GM18526 (cell line): ENCODE data around the gene KCNT1.

Source experiments
- POLR2A ChIP-seq: IDR thresholded peaks from 3 replicates; pipeline ENCODE4 v1.6.1; 2011; ENCODE audit not compliant: insufficient read length; ENCODE audit errors: extremely low read depth

The KCNT1 gene

GRCh38 chr9:135779571-135779970, 77.6 kb downstream of the KCNT1 start:
- TF ChIP-seq POLR2A, result no peak

GRCh38 chr9:135780086-135780485, 78.1 kb downstream of the KCNT1 start:
- no peak for TF ChIP-seq POLR2A

- no peak for TF ChIP-seq POLR2A
Measured at GRCh38 chr9:135780626-135781025, 78.6 kb downstream of the KCNT1 start.

DNA sequence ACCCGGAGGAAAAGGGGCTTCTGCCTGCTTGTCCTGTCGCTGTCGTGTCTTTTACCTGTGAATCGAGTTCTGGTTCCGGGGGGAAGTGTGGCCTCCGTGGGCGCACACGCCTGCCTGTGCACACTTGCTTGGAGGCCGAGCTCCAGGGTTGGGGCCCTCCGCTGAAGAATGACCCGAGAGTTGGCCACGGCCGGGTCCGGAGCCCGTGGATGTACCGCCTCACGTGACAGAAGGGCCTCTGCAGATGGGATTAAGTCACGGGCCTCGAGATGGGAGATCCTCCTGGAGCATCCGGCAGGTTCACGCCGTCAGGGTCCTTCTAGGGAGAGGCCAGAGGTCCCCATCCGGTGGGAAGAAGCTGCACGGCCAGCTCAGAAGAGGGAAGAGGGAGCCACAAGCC, 81.0 kb downstream of the KCNT1 start:
- TF ChIP-seq POLR2A, result no peak

DNA sequence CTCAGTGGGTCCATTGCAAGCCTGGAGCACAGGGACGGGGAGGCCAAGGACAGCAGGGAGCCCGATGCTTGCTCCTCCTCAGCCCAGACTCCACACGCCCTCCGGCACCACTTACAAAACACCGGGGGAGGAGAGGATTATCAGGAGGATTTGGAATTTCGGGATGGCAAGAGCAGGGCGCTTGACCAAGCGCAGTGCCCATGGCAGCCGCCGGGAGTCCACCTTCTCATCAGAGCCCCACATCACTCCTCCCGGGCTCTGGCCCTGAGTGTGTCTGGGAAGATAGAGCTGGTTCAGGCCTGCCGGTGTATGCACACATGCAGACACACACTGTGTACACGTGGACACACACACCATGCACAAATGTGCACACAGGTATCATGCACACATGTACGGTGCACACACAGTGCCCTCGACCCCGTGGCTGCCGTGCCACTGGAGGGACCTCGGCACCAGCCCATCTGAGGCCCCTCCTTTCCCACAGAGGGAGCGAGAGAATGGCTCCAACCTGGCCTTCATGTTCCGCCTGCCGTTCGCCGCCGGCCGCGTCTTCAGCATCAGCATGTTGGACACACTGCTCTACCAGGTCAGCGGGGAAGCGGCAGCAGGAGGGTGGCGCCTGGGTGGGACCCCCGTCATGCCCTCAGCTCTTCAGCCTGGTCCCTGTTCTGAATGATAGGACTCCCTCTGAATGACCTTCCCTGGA, 81.7 kb downstream of the KCNT1 start:
- TF ChIP-seq POLR2A, result no peak

DNA sequence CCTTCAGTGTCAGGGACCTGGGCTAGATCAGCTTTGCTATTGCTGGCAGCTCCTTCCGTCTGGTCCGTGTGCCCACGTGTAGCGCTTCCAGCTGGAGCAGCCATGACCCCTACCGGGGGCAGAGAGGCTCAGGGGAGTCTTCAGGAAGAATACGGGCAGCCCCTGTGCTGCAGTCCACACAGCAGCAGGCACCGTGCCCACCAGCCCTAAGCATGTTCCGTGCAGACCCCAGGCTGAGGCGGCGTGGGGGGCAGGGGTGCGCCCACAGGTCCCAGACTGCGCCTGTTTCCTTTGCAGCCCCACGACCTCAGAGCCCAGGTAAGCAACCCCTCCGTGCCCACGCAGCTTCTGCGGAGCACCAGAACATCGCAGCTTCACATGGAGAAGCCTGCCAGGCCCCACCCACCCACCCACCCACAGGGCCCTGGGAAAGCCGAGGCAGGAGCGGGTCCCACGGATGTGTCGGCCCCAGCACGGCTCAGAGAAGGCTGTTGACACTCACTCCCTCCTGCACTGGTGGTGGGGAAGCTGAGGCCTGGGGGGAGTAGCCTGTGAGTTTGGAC, 83.1 kb downstream of the KCNT1 start:
- TF ChIP-seq POLR2A, result no peak

DNA sequence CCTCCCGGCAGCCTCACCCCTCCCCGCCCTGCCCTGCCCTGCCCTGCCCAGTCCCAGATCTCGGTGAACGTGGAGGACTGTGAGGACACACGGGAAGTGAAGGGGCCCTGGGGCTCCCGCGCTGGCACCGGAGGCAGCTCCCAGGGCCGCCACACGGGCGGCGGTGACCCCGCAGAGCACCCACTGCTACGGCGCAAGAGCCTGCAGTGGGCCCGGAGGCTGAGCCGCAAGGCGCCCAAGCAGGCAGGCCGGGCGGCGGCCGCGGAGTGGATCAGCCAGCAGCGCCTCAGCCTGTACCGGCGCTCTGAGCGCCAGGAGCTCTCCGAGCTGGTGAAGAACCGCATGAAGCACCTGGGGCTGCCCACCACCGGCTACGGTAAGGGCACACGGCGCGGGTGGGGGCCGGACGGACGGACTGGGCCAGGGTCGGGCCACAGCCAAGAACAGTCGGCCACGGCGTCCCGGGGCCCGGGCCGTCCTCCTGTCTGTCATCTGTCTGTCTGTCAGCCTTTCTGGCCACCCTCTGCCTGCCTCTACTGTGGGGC, 84.2 kb downstream of the KCNT1 start:
- TF ChIP-seq POLR2A, result no peak

- TF ChIP-seq POLR2A, result no peak
Measured at GRCh38 chr9:135787317-135787716, 85.3 kb downstream of the KCNT1 start.

GRCh38 chr9:135787776-135788575, 86.0 kb downstream of the KCNT1 start:
- no peak for TF ChIP-seq POLR2A

DNA sequence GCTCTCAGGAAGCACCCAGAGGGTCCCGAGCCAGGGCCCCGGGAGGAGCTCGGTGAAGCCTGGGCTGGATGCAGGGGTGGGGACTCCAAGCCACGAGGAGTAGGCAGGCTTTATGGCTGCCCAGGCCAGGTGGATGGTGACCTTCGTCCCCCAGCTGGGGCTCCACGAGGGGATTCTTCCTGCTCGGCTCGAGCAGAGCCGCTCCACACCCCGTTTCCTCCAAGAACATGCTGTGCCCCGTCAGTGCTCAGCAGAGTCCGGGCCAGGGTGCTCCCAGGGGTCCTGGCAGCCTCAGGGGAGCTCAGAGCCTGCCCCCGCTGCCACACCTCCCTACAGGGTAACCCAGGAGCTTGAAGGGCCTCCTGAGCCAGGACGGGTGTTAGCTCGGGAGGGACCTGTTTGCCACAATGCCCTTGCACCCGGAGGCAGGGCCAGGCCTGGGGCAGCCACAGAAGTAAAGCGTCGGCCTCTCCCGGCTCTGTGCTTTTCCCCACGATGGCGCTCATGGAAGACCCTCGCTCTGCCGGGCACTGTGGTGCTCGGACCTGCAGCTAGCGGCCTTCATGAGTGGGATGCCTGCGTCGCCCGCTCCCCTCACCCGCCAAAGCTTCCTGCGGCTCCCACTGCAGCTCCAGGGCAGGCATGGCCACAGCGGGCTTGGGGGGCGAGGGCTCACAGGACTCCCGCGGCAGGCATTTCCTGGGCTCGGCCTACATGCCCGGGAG, 86.8 kb downstream of the KCNT1 start:
- TF ChIP-seq POLR2A, result no peak

DNA sequence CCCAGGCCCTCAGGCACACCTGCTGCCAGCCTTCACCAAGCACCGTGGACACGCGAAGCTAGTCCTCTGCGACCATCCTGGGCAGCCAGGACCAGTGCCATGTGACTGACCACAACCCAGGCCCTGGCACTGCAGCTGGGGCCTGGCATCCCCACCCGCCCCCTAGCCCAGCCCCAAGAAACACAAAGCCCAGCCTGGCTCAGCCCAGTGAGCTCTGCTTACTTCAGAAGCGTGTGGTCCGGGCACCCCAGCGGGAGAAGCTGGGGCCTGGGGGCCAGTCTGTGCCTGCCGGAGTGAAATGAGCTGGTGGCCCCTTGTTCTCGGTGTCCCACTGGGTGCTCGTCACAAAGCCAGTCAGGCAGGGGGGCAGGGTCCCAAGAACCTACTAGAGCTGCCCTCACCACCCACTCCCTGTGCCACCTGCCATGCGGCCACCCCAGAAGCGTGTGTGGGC, 87.9 kb downstream of the KCNT1 start:
- TF ChIP-seq POLR2A, result no peak

- no peak for TF ChIP-seq POLR2A
Measured at GRCh38 chr9:135790356-135790755, 88.4 kb downstream of the KCNT1 start.

DNA sequence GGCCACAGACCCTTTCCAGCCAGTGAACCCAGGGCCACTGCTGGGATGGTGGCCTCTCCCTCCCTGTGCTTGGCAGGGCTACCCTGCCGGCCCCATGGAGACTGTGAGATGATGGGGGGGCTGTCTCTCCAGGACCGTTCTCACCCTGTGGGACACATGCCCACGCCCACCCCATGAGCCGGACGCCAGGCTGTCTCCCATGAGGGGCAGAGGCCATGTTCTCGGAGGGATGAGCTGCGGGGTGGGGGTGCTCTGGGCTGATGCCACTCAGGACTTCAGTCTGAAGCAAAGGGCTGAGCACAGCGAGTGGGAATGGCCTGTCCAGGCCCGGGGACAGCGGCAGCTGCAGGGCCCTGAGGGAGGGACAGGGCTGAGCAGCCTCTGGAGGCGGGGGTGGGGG, 88.9 kb downstream of the KCNT1 start:
- TF ChIP-seq POLR2A, result no peak

- TF ChIP-seq POLR2A, result no peak
Measured at GRCh38 chr9:135791431-135792267, 89.7 kb downstream of the KCNT1 start.
